Activated naive CD4-positive, alpha-beta T cell treated with Interleukin-2 at 50 U/mL for 16 hours (primary cell): Measurements from ENCODE around the gene UQCRC1.

Source experiments
- DNase-seq: peaks from one replicate; pipeline ENCODE4 v3.0.0-alpha.2; 2020

The UQCRC1 gene

DNA sequence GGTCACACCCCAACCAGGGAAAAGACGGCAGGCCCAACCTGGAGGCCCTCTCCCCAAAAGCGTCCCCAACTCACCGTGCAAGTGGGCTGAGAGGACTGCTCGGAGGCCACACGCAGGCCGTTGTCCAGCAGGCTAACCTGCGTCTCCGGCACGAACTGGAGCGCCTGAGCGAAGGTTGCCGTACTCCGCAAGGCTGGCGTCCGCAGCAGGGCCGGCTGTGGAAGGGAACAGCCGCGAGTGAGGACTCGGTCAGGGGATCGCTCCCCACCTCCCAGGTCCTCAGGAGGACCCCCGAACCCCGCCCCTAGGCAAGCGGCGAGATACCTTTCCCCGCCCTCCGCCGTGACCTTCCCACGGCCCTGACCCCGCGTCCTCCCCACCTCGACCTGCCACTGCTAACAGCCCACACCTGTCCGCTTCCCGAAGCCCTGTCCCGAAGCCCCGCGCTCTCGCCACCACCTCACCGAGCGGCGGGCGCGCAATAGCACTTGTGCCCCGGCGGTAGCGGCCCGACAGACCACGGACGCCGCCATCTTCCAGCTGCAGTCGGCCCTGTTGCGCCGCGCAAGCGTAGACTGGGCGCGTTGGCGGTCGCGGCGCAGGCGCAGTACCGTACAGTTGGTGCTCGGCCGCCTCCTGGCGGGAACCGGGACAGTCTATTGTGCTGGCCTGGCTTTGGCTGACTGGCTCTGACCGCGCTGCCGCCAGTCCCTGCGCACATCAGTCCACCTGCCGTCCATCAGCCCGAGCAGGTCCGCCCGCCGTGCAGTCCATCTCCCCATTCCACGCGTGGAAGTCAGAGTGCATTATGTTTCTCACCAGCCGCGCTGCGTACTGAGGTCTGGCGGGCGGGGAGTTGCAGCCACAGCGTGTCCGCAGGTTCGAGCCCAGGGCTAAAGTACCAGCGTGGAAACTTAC, at the start of gene UQCRC1:
TSS of gene UQCRC1 (minus strand) at position 559 of the 918 bp plus-strand sequence. CDS start at position 533, 26 bp downstream.
- DNase-seq, result peak; percentile 92

DNA sequence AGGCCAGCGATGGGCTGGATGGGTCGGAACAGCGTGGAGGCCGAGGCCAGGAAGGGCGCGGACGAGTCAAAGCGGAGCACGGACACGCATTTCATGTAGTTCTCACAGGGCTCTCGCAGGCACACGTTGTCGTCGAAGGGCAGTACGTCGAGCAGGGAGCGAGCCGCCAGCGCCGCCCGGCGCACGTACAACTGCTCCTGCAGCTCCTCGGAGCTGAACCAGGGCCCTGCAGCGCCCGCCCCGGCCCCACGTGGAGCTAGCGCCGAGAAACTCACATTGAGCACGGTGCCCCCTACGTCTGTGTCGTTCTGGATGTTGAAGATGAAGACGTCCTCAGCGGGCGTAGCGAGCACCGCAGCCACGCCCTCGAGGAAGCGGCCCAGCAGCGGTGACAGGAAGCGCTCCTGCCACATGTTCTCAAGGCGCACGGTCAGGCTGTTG, 47.4 kb upstream of the UQCRC1 start:
- peak; percentile 23 for DNase-seq

DNA sequence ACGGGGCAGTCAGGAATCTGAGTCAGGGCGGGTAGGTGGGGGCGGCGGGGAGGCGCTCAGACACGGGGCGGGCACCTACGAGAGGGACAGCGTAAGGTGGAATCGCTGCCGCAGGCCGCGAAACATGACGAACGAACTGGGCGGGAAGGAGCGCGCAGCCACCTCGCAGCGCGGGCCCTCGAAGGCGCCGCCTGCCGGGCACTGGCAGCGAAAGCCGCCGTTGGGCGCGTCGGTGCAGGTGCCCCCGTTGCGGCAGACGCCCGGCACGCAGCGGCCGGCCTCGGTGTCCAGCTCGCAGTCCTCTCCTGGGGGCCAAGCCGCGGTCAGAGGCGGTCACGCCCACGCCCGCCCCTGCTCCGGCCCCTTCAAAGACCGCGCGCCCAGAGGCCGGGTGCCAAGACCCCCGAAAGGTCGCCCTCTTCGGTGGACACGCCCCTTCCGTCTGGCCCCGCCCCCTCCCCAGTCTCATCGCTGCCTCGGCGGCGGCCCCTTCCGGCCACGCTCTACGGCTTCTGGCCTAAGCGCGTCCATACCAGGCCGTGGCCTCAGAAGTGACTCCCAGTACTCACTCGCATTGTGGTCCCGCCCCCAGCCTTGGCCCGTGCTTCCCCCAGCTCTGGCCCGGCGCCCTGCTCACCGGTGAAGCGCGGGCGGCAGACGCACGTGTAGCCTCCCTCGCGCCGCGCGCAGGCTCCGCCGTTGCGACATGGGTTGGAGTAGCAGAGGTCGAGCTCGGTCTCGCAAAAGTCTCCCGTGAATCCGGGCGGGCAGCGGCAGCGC, 46.8 kb upstream of the UQCRC1 start:
- DNase-seq, result peak; percentile 88

DNA sequence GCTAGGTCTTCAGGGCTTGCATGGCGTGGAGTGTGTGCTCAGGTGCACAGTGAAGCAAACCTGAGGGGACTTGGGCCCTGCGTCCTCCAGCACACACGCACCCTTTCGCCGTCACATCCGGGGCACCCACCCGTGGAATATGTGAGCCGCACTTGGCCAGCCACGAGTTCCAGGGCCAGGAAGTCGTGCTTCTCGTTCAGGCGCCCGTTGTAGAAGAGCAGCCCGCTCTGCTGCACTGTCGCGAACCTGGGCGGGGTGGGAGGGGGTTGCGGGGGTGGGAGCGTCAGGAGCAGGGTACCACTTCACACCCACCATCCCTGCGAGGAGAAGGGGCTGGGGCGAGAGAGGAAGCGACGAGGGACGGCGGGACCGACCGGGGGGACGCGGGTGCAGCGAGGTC, 46.2 kb upstream of the UQCRC1 start:
- DNase-seq, result peak; percentile 68

DNA sequence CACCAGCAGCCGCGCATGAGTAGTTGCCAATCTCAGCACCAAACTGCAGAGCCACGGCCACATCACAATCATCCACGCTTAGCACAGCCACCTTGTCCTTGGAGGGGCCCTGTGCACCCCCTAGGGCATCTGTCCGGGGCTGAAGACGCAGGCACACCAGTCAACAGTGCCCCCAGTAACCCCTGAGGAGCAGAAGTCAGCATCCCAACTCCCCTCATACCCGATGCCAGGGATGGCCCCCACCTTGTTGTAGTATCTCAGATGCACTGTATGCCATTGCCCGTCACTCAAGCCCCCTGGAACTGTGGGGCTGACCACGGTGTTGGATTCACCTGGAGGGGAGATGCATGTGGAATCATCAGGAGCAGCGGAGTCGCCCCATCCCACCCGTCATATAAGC, 45.6 kb upstream of the UQCRC1 start:
- no peak for DNase-seq

DNA sequence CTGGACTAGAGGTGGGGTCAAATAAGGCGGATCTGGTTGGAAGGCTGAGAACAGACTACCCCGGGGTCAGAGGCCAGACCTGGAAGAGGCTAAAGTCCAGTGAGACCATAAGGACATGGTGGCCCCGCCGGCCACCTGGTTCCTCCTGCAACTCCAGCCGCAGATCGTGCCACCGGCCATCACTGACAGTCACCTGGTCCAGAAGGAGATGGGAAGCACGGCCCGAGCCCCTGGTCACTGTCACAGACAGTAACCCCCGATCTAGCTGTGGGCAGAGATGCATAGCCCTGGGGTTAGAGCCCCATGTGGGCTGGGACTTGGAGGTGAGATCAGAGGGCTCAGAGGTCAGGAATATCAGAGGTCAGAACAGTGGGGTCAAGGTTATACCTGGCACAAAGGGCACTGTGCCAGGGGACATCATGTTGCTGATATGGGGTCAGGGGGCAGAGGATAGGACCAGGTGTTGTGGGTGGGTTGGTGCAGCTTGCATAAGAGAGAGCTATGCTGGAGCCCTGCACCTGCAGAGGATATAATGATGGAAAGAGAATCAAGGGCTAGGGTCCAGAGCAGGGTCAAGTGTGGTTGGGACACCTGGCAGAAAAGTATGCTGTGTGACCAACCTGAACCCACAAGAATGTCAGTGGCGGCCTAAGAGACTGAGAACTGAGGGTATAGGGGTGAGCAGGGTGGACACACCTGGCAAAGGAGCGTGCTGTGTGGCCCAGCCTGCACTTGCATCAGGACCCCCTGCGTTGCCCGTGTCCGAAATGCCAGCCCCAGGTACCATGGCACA, 43.7 kb upstream of the UQCRC1 start:
- no peak for DNase-seq

DNA sequence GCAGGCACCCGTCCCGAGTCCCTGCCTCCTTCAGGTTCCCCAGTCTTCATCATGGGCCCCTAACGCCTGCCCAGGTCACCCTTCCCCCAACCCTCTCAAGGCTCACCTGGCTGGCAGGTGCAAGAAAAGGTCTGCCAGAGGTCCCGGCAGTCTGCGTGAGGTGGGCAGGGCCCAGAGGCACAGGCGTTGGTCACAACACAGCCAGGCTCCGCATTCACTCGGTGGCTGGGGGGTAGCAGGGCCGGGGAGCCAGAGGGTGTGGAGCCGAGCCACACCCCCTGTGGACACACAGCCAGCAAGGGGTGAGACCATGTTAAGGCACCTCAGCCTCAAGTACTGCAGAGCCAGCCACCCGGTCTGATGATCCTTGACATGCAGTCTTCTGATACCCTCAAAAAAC, 42.3 kb upstream of the UQCRC1 start:
- no peak for DNase-seq

DNA sequence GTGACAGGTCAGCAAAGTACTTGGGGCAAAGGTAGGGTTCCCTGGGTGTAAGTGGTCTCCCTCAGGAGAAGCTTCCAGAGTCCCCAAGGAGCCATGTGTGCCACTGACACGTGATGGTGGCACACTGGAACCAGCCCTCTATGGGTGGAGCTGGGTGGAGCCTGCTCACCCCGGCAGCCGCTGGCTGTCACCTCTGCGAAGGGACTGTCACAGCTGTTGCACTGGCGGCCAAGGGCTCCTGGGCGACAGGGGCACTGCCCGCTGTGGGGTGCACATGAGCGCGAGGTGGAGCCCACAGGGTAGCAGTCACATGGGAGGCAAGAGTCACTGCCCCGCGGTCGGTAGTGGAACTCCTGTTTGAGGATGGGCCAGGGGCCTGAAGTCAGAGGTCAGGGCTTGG, 41.3 kb upstream of the UQCRC1 start:
- no peak for DNase-seq

DNA sequence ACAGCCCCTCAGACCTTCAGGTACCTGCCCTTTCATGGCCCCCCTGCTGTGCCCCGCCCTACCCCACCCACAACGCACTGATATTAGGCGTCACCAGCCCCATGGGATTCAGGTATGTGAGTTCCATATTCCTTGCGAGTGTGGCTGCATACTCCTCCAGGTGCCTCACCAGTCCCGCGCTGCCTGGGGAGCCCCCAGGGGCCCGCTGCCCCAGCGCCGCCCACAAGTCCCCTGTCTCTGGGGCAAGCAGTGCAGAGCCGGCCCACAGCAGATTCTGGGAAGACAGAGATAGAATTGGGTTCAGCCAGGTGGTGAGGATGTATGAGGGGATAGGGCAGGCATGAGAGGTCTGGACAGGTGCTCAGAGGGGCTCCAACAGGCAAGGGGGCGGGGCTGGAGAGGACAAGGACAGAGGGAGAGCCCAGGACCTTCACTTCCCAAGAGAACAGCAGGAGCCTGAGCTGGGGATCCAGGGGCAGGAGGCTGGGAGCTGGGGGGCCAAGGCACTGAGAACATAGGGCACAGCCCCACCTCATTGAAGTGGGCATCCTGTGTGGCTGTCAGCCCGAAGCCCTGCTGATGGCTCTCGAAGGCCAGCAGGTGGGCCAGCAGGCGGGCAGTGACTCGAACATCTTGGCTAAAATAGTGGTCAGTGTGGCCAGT, 38.9 kb upstream of the UQCRC1 start:
- no peak for DNase-seq

DNA sequence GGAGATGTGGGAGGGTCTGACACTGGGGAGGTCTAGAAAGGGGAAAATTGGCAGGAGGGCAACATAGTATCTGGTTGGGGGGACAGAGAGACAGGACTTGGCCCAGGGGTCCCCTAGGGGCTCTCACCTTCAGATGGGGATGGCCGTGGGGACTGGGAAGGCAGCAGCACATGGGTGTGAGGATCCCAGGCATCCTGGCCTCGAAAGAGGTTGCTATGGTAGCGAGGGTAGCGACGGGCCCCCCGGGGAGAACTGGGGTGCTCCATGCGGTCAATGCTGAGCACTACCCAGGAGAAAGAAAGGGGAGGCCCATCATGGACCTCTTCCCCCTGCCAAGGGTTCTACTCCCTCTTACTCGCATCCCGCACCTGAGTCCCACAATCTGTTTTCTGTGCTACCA, 38.3 kb upstream of the UQCRC1 start:
- DNase-seq, result no peak

DNA sequence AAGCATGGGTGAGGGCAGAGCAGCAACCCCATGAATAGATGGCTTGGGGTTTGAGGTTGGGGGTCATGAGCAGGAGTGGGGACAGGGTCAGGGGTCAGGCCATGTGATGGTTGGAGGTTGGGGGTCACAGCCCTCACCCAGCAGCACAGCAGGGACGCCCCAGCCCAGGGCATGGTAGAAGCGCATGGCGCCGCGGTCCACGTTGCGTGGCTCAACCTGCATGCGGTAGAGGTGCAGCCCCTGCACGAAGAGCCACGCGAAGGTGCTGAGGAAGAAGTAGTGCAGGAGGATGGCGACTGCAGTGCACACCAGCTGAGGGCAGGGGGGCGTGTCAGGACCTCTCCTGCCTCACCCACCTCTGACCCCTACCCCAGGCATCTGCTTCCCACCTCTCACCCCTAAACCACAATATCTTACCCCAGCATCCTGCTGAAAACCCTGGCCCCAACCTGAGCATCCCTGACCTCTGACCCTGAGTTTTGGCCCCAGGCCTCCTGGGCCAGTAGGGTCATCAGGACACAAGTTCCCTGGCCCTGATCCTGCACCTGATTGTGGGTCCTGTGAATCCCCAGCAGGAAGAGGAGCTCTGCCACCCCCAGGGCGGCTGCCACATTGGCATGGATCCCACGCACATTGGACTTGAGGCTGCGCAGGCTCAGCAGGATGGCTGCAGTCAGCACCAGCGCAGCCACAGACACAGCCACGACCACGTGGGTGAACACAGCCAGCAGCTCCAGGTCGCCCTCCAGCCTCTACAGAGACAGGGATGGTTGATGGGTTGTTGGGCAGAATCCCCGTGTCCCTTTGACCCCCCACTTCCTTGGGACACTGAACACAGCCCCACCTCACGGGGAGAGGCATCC, 35.7 kb upstream of the UQCRC1 start:
- DNase-seq, result no peak

DNA sequence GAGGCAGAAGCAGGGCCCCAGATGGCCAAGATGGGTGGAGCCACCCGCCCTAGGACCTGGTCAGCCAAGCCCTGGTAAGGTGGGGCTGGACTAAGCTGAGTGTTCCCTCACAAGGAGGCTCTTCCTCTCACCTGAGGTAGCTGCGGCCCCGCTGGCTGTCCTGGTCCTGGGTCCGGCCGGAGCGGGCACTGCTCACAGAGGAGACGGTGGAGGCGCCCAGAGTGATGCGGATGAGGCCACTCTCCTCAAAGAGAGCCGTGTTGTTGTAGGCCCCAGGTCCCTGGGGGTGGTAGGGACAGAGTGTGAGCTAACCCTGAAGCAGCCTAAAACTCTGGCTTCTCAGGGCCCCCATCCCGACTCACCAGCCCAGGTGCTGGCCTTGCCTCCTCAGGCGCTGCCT, 33.2 kb upstream of the UQCRC1 start:
- no peak for DNase-seq

DNA sequence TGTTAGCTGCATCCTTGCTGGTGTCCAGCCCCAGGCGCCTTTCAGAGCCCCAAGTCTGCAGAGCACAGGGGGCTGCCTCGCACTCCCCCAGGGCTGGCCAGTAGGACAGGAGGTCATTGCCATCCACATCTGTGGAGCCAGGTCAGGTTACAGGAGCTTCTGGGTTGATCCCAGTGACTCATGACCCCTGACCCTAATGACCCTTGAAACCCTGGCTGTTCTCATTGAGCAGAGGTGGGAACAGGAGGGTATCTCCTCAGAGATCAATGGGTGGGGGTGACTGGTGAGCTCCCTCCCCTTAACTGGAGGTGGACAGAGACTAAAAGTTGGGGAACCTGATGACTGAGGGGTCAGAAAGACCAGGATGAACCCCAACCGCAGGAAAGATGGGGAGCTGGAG, 31.9 kb upstream of the UQCRC1 start:
- no peak for DNase-seq

DNA sequence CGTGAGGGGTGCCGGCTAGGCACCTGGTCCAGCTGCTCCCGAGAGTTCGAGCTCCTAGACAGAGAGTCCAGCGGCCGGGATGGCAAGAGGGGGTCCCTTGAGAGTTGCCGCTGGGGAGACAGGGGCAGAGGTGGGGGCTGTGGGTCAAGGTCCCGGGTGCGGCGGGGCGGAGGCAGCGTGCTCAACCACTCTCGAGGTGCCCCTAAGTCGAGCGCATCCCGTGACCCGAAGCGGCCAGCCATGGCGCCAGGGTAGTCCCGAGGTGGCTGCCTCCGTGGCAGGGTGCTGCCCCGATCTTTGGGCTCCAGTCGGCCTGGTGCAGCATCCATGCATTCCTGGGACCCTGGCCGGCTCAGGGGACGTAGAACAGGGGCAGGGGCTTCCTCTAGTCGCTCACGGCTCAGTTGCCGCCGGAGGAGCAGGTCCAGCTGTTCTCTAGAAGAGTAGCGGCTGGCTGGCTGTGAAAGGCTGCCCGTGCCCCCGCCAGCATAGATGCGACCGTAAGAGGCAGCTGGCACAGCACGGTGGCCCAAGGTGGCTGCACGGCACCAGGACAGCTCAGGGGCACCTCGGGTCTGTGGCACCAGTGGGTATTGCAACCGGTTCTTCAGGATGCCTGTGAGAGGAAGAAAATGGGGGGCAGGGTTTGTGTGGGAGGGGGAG, 30.6 kb upstream of the UQCRC1 start:
- DNase-seq, result no peak

DNA sequence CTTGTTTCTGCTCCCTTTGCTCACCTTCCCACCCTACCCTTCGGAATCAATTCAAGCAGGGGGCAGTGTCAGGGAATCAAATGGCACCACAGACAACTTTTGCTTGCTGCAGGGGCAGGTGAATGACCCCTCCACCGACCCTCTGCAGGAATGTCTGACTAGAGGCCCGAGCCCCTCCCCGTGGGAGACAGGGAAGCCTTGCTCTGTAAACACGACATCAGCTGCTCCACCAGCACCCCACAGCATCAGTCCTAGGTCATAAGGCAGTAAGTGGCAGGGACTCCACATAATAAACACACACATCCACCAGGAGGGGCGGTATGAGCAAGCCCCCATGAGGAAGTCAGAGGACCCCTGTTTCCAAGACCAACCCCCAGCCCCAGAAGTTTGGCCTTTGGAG, 27.9 kb upstream of the UQCRC1 start:
- DNase-seq, result no peak

DNA sequence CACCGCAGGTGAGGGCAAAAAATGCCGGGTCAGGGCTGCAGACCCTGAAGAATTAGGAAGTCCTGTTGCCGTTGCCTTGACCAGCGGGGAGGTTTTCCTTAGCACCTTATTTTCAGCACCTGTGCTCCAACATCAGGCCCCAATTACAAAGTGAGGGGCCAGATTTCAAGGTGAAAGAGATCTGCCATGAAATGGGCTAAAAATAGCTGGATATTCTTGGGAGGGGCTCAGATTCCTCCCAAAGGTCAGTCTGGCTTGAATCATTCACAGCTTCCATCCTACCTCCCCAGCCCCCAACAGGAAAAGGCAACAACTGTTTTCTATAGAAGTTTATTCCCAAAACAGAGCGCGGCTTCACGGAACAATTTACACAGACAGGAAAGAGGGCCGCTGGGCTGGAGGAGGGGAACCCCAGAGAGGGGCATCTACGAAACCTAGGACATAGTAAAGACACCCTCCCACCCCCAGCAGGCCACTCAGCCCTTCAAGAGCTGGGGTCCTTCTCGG, 26.8 kb upstream of the UQCRC1 start:
- no peak for DNase-seq

DNA sequence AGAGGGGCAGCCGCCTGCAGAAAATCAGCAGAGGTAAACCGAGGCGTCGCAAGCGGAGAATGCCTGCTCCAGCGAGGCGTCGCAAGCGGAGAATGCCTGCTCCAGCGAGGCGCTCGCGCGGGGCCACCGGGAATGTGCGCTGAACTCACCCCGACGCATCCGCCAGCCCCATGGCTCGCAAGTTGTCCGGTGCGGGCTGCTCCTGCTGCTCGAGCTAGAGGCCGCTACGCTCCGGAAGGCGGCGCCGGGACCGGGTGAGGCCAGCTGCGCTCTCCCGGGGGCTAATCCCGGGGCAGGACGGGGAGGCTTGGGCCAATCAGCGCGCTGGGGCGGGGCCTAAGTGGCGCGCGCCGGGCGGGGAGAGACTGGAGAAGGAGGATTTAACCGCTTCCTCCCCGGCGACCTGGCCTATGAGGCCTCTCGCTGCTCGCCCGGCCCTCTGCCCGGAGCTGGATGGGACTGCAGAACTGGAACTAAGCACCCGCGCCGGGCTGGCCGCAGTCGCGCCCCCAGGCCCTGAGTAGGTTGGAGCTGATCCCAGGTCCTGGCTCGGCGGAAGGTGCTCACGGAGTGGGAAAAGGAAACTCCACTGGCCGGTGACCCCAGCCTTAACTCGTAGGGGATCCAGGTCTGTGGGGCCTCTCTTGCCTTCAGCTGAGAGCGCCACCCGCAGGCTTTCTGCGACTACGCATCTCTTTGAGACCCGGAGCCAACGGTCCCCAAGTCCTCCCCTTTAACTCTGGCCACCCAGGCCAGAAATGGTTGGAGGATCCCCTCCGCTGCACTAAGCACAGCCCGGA, 26.0 kb upstream of the UQCRC1 start, which contains the start of gene SLC26A6:
TSS of gene SLC26A6 (minus strand) at position 240 of the 800 bp plus-strand sequence. CDS start at position 172, 68 bp downstream.
- DNase-seq, result peak; percentile 95

DNA sequence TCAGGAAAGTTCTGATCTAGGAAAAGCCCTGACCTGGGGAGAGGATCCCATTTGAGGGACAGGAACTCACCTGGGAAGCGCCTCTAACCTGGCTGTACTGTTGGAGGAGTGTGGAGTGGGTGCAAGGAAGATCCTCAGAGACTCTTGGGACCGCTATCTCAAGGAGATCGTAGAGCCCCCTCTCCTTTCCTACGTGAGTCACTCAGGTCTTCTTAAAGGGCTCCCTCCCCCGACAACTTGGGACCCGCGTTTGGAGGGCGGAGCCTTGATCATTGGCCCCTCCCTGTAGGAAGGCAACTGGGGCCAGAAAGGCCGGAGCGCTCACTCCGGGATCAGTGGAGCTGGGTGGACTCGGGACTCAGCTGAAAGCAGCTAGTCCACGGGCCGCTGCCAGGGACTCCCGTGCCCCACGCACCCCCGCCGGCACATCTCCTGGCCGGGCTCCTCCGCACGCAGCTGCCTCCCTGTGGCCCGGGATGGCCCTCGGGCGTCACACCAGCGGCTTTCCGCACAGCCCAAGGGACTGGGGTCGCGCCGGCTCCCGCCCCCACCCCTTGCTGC, 25.3 kb upstream of the UQCRC1 start:
- DNase-seq, result peak; percentile 59

DNA sequence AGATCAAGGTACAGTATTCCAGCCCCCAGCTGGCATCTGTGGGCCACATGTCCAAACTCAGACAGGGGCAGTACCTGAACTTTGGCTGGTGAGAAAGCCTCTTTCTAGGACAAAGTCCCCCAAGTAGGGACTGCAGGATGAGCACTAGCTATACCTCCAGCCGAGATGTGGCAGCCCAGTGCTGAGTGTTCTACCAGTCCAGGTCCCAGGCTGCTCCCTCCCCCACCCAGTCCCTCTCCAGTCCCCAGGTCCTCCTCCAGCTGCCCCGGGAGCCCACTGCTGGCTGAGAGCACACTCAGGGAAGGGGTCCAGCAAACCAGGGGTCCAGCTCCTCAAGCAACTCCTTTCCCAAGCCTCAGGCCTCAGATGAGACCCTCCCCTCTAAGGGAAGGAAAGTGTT, 24.3 kb upstream of the UQCRC1 start:
- no peak for DNase-seq
